ENCODE results near the gene HDAC4. TPM values are rescaled to one million over a fixed set of nuclear protein-coding genes. Genes with fewer than 3 reads are reported as not detected.

The HDAC4 gene
- total and polyA plus RNA-seq, 2 of the 8 experiments (the other 6 are each of a cell fraction or from before 2014, with no cell fraction given): 15.4 to 31.5 TPM

GRCh38 chr2:239000500-239001073, 400.2 kb downstream of the HDAC4 start:
- ChIA-PET POLR2A (ENCODE audit: partially characterized antibody) (no interaction called here), CTCF (ENCODE audit: partially characterized antibody) (no interaction called here)
- no peak overlapping the region for H3K4me3 ChIP-seq (ENCODE audit: extremely low read depth in 1 of 4, insufficient read depth in 2 of 4, low read depth in 3 of 4, low read length in 4 of 4)
- no peaks in the 10 kb centered on the region for H3K4me1 ChIP-seq (replicated peaks in 1 of 4; ENCODE audit: control insufficient read depth in 3 of 4, insufficient read depth in 4 of 4, low read length in 3 of 4)
- FAIRE-seq (no peak), DNase-seq (ENCODE audit: low read depth in 1 of 2, low spot score in 2 of 2) (no peak)
- TF ChIP-seq NRF1 (IDR thresholded peaks at IDR 0.05; ENCODE audit: low read depth, low read length) (no peak), YY1 (IDR thresholded peaks at IDR 0.05; ENCODE audit: low read depth, low read length) (no peak), EZH2 (IDR thresholded peaks at IDR 0.05; ENCODE audit: low read depth, low read length, severe bottlenecking) (no peak), TAF7 (optimal IDR thresholded peaks at IDR 0.05; ENCODE audit: borderline replicate concordance, low read depth, low read length) (no peak)
- TF ChIP-seq, protein P1, sequence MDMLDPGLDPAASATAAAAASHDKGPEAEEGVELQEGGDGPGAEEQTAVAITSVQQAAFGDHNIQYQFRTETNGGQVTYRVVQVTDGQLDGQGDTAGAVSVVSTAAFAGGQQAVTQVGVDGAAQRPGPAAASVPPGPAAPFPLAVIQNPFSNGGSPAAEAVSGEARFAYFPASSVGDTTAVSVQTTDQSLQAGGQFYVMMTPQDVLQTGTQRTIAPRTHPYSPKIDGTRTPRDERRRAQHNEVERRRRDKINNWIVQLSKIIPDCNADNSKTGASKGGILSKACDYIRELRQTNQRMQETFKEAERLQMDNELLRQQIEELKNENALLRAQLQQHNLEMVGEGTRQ (IDR thresholded peaks at IDR 0.05; ENCODE audit: low read length): no peak
- no peak overlapping the region for H4K5ac ChIP-seq (ENCODE audit: insufficient read length, low read depth, low read length)
- H3K79me2 ChIP-seq (ENCODE audit: control insufficient read depth in 1 of 2, insufficient read depth in 2 of 2, low read length in 2 of 2): no peaks in the 10 kb centered on the region
- H2BK20ac ChIP-seq (ENCODE audit: low read length): no peak overlapping the region
- no peaks in the 10 kb centered on the region for H4K20me1 ChIP-seq (replicated peaks in 1 of 2; ENCODE audit: control insufficient read depth in 1 of 2, insufficient read depth in 2 of 2, low read length in 2 of 2)
- H3K4ac ChIP-seq (replicated peaks; ENCODE audit: insufficient read length, low read depth, low read length): no peak overlapping the region
- H3K23me2 ChIP-seq (ENCODE audit: low read depth, low read length): no peaks in the 10 kb centered on the region
- H3K9me3 ChIP-seq (ENCODE audit: insufficient read depth in 2 of 2, low read depth in 1 of 2, low read length in 1 of 2): no peaks in the 10 kb centered on the region
- H3K79me1 ChIP-seq (ENCODE audit: low read depth, low read length): no peaks in the 10 kb centered on the region
- no peak overlapping the region for H4K91ac ChIP-seq (replicated peaks; ENCODE audit: insufficient read length, low read length)
- 94% methylated on average over 12 of the region's 12 CpGs; no CpG with 5 or more reads in 1 of the 2 experiments for WGBS, 2 experiments (ENCODE audit: extremely low coverage in 1 of 2, insufficient coverage in 1 of 2, insufficient read length in 1 of 2, insufficient replicate concordance in 2 of 2, low coverage in 1 of 2, low lambda C conversion rate in 2 of 2, missing lambda C conversion rate in 1 of 2)
- H3K36me3 ChIP-seq (ENCODE audit: control insufficient read depth in 2 of 4, insufficient read depth in 4 of 4, low read length in 3 of 4): no peaks in the 10 kb centered on the region
- no peak overlapping the region for H2BK15ac ChIP-seq (ENCODE audit: low read length)
- no peak overlapping the region for H3K23ac ChIP-seq (ENCODE audit: insufficient read length)
- no peak overlapping the region for H4K8ac ChIP-seq (ENCODE audit: extremely low read depth, insufficient read depth, low read length)
- H2AK5ac ChIP-seq (ENCODE audit: low read depth, low read length): no peak overlapping the region
- H2AFZ ChIP-seq (ENCODE audit: low read length): no peak overlapping the region
- no peak overlapping the region for H3K27ac ChIP-seq (ENCODE audit: low read depth, low read length)
- H3K4me2 ChIP-seq (ENCODE audit: insufficient read depth in 1 of 2, low read depth in 2 of 2, low read length in 2 of 2): no peak overlapping the region
- no peak overlapping the region for H2BK12ac ChIP-seq (ENCODE audit: low read depth, low read length)
- H3K9ac ChIP-seq (replicated peaks in 1 of 4; ENCODE audit: extremely low read depth in 1 of 4, low read depth in 3 of 4, low read length in 3 of 4): no peak overlapping the region
- H2BK120ac ChIP-seq (replicated peaks; ENCODE audit: low read depth, low read length): no peak overlapping the region
- H3K27me3 ChIP-seq (replicated peaks in 1 of 4; ENCODE audit: control insufficient read depth in 3 of 4, extremely low read depth in 1 of 4, insufficient read depth in 3 of 4, low read length in 3 of 4): no peaks in the 10 kb centered on the region; a peak in 1 of 7 replicates
- no peak overlapping the region for H3K56ac ChIP-seq (replicated peaks; ENCODE audit: insufficient read length, low read depth, low read length)
- no peak overlapping the region for H3K14ac ChIP-seq (ENCODE audit: insufficient read length)
- H3K18ac ChIP-seq (ENCODE audit: extremely low read depth, low read length): no peak overlapping the region
- no peak overlapping the region for H2BK5ac ChIP-seq (ENCODE audit: low read depth, low read length)

Data from H1 (cell line).